ENCODE measurements around the gene LRRC32. TPM values are rescaled to one million over a fixed set of nuclear protein-coding genes. Genes with fewer than 3 reads are reported as not detected.

LRRC32 gene
- total RNA-seq, 1 donor from 2014 or later, result 0.26 TPM

GRCh38 chr11:76682106-76682505 is 11.6 kb upstream of the LRRC32 start:
- no peak for DNase-seq (ENCODE audit: low read depth)
- FAIRE-seq, result no peak
- Histone ChIP-seq H3K4me3 (ENCODE audit: low read depth, low read length) (no peak overlapping the region), H3K36me3 (ENCODE audit: control insufficient read depth, insufficient read depth, low read length) (no peaks in the 10 kb centered on the region), H3K27me3 (ENCODE audit: control insufficient read depth, insufficient read depth, low read length) (peaks cover 3% of the 10 kb centered on the region)
- no peak for TF ChIP-seq CTCF (IDR thresholded peaks at IDR 0.05; ENCODE audit: insufficient read depth, low read length, severe bottlenecking)

DNA sequence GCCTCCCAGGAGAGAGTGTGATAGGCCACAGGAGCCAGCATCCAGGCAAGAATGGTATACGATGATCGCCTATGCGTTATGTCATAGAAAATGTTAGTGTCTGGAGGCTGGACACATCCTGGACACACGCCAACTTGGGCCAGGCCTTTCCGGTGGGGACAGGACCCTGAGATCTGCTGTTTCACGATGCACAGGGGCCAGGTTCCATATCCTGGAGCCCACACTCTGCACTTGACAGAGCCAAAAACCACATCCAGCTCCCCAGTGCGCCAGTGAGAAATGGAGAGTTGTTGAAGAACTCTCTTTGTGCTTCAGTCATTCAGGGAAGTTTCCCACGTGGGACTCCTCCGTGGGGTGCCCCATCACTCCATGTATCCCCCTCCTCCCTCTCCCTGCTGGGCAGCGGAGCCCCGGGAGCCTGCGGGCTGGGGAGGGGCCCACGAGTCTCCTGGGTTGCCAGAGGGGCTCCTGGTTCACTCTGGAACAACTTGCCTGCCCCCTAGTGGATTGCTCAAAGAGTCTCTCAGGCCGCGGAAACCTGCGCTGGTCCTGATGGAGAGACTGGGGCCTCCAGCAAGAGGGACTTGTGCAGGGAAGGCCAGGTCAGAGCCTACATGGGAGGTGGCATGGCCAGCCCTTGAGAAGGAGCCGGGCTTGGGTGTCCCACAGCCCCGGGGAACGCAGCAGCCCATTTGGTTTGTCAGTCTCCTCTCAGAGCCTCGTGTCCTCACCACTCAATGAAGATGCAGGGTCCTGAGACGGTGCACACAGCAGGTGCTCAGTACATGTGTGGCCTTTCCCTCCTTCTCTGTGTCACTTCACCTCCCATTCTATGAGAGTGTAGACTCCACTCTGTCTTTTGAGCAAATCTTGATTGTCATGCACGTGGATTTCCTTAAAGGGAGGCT is 10.2 kb upstream of the LRRC32 start:
- DNase-seq (ENCODE audit: low read depth) (peak; percentile 40), FAIRE-seq (no peak)
- peak; percentile 88 for TF ChIP-seq CTCF (IDR thresholded peaks at IDR 0.05; ENCODE audit: insufficient read depth, low read length, severe bottlenecking)

DNA sequence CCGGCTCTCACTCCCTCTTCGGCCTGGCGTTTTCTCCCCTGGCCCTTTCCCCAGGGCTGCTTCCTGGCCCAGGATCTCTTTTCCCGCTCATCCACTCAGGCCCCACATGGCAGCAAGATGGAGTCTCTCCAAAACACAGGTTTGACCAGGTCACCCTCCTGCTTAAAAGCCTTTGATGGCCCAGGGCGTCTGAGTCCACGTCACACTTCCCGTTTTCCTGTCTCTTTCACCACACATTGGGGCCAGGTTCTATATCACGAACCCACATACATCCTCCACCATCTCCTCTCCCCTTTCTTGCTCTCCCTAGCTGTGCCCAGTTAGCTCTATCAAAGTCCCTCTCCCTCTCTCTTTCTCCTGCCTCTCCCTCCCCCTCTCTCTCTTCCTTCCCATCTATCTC is 7.8 kb upstream of the LRRC32 start:
- Histone ChIP-seq H3K27me3 (ENCODE audit: control insufficient read depth, insufficient read depth, low read length) (peaks cover 2% of the 10 kb centered on the region), H3K4me3 (ENCODE audit: low read depth, low read length) (no peak overlapping the region), H3K36me3 (ENCODE audit: control insufficient read depth, insufficient read depth, low read length) (no peaks in the 10 kb centered on the region)
- no peak for DNase-seq (ENCODE audit: low read depth)
- no peak for FAIRE-seq
- no peak for TF ChIP-seq CTCF (IDR thresholded peaks at IDR 0.05; ENCODE audit: insufficient read depth, low read length, severe bottlenecking)

More for the DNA sequence above, 10.2 kb upstream of the LRRC32 start:
- H3K27me3 ChIP-seq (ENCODE audit: control insufficient read depth, insufficient read depth, low read length), result peaks cover 3% of the 10 kb centered on the region
- no peak overlapping the region for H3K4me3 ChIP-seq (ENCODE audit: low read depth, low read length)
- H3K36me3 ChIP-seq (ENCODE audit: control insufficient read depth, insufficient read depth, low read length), result no peaks in the 10 kb centered on the region

DNA sequence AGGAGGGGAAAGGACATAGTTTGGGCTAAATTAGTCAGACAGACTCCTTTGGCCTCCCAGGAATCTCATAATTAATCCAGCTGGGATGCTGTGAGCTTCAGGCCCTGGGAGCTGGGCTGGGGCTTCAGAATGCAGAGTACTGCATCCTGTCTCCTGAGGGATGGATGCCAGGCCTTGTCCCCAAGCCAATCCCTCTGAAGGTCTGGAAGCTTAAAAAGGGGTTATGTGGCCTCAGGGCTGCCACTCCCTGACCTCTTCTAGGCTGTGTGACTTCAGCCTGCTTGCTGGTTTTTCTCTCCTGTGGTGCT is 6.9 kb upstream of the LRRC32 start:
- Histone ChIP-seq H3K27me3 (ENCODE audit: control insufficient read depth, insufficient read depth, low read length) (no peaks in the 10 kb centered on the region), H3K4me3 (ENCODE audit: low read depth, low read length) (no peak overlapping the region), H3K36me3 (ENCODE audit: control insufficient read depth, insufficient read depth, low read length) (no peaks in the 10 kb centered on the region)
- FAIRE-seq (no peak), DNase-seq (ENCODE audit: low read depth) (no peak)
- no peak for TF ChIP-seq CTCF (IDR thresholded peaks at IDR 0.05; ENCODE audit: insufficient read depth, low read length, severe bottlenecking)

GRCh38 chr11:76676636-76677457 is 6.3 kb upstream of the LRRC32 start:
- no peak for DNase-seq (ENCODE audit: low read depth)
- Histone ChIP-seq H3K27me3 (ENCODE audit: control insufficient read depth, insufficient read depth, low read length) (no peaks in the 10 kb centered on the region), H3K4me3 (ENCODE audit: low read depth, low read length) (no peak overlapping the region), H3K36me3 (ENCODE audit: control insufficient read depth, insufficient read depth, low read length) (no peaks in the 10 kb centered on the region)
- no peak for TF ChIP-seq CTCF (IDR thresholded peaks at IDR 0.05; ENCODE audit: insufficient read depth, low read length, severe bottlenecking)
- no peak for FAIRE-seq
